ENCODE data around the gene AGO3. TPM values are rescaled to one million over a fixed set of nuclear protein-coding genes. Genes with fewer than 3 reads are reported as not detected.

AGO3 gene
- total and polyA plus RNA-seq, 3 experiments from 2014 or later, result 12.8 to 31.3 (median 30.0) TPM

DNA sequence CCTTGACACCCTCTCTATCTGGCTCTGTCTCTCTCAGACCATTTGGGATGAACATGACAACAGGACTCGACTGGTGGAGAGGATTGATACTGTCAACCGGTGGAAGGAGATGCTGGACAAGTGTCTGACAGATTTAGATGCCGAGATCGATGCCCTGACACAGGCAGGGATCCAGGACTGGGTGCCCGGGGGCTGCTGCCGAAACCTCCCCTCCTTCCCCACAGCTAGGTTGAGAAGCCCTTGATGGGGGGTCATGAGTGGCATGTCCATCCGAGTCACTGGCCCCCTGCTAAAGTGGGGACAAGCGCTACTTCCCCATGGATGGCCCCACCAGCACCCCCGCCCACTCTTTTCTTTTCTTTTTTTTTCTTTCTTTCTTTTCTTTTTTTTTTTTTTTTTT lies 154.2 kb downstream of the AGO3 start:
- H3K4me3 Mint-ChIP-seq, result peak overlapping the region in 2 of 7 donors; percentile 27 to 32
- ChIA-PET CTCF (no interaction called here), POLR2A (no interaction called here)
- no peak overlapping the region for H3K27ac Mint-ChIP-seq
- H3K27me3 ChIP-seq (ENCODE audit: insufficient read depth, low read length, poor library complexity, severe bottlenecking), result peaks cover 5% of the 10 kb centered on the region
- H3K9me3 ChIP-seq (ENCODE audit: low read length), result no peaks in the 10 kb centered on the region
- peaks cover 16 to 41% of the 10 kb centered on the region in 2 donors for H3K27me3 Mint-ChIP-seq
- H3K9me3 Mint-ChIP-seq, result no peaks in the 10 kb centered on the region
- H3K36me3 Mint-ChIP-seq, result peaks cover 0 to 10% (median 0%) of the 10 kb centered on the region in 3 donors
- no peak overlapping the region for H3K27ac ChIP-seq (ENCODE audit: low read depth, low read length)
- no peaks in the 10 kb centered on the region for H3K36me3 ChIP-seq (ENCODE audit: insufficient read depth, low read length)
- H3K4me3 ChIP-seq (ENCODE audit: low read length), result no peak overlapping the region
- DNase-seq, result no peak
- H3K4me1 ChIP-seq (ENCODE audit: insufficient read depth, low read length), result peaks cover 17% of the 10 kb centered on the region
- peaks cover 13 to 22% (median 17%) of the 10 kb centered on the region in 3 donors for H3K4me1 Mint-ChIP-seq

DNA sequence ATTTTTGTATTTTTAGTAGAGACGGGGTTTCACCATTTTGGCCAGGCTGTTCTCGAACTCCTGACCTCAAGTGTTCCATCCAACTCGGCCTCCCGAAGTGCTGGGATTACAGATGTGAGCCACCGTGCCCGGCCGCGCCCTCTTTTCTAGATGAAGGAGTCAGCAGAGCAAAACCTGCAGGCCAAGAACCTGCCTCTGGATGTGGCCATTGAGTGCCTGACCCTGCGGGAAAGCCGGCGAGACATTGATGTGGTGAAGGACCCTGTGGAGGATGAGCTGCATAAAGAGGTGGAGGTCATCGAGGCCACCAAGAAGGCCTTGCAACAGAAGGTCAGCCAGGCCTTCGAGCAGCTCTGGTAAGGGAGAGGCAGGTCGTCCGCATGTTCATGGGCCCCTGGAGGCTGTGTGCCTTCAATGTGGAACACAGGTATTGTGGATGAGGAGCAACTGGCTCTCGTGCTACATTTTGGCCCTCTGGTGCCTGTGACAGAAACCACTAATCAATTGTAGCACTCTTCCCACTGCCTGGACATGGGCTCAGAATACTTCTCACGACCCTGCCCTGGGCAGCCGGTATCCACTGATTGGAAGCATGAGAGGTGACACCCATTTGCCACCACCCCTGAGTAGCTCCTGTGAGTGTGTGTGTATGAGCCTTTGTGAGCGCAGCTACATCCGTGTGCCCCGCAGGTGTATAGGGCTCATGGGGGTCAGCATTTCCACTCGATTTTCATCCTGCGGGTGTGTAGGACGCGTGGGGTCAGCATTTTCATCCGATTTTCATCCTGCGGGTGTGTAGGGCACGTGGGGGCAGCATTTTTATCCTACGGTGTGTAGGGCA lies 155.0 kb downstream of the AGO3 start:
- ChIA-PET CTCF (interaction anchor here (0.7 to 1.2 kb wide), 3 partner anchors 102 to 206 kb away, joined by 3 to 4 read pairs (median 4); no protein-coding TSS in a partner anchor), POLR2A (no interaction called here)
- Histone ChIP-seq H3K27ac (ENCODE audit: low read depth, low read length) (no peak overlapping the region), H3K4me1 (ENCODE audit: insufficient read depth, low read length) (peaks cover 19% of the 10 kb centered on the region), H3K4me3 (ENCODE audit: low read length) (no peak overlapping the region), H3K9me3 (ENCODE audit: low read length) (no peaks in the 10 kb centered on the region), H3K27me3 (ENCODE audit: insufficient read depth, low read length, poor library complexity, severe bottlenecking) (peaks cover 5% of the 10 kb centered on the region), H3K36me3 (ENCODE audit: insufficient read depth, low read length) (peaks cover under 1% of the 10 kb centered on the region)
- Mint-ChIP-seq H3K36me3 (peaks cover 0 to 10% (median 0%) of the 10 kb centered on the region in 3 donors), H3K9me3 (no peaks in the 10 kb centered on the region), H3K4me1 (peaks cover 14 to 25% (median 18%) of the 10 kb centered on the region in 3 donors), H3K27ac (peak overlapping the region in 2 of 8 donors; percentile 50 to 78), H3K4me3 (peak overlapping the region in 5 of 7 donors; percentile 8 to 68 (median 36)), H3K27me3 (peaks cover 16 to 40% of the 10 kb centered on the region in 2 donors)
- no peak for DNase-seq

DNA sequence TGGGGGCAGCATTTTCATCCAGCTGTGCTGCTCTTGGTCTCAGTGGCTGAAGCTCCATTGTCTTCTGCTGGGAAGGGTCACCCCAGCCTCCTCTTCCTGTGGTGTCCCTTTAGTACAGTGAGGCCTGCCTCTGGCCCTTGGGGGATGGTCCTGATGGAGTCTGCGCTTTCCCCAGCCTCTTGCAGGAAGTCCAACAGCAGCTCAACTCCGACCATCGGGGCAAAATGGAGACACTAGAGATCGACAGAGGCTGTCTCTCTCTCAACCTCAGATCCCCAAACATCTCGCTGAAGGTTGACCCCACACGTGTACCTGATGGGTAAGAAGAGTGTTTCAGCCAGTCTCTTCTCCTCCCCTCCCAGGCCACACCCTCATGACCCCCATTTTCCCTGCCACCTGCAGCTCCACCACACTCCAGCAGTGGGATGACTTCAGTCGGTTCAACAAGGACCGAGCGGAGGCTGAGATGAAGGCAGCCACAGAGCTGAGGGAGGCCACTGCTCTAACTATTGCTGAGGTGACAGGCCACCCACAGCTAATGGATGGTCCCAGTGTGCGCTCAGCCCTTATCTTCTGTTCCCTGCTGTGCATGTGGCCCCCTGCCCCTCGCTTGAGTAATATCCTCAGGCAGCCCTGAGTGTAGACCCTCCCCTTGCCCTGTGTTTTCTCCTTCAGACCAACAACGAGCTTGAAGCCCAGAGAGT lies 155.8 kb downstream of the AGO3 start:
- Mint-ChIP-seq H3K27ac (peak overlapping the region in 4 of 8 donors; percentile 33 to 84 (median 78)), H3K27me3 (peaks cover 16 to 40% of the 10 kb centered on the region in 2 donors)
- CTCF ChIA-PET, result interaction anchor here (0.6 to 1.2 kb wide), 3 partner anchors 101 to 740 kb away, joined by 3 to 4 read pairs (median 3); no protein-coding TSS in a partner anchor

DNA sequence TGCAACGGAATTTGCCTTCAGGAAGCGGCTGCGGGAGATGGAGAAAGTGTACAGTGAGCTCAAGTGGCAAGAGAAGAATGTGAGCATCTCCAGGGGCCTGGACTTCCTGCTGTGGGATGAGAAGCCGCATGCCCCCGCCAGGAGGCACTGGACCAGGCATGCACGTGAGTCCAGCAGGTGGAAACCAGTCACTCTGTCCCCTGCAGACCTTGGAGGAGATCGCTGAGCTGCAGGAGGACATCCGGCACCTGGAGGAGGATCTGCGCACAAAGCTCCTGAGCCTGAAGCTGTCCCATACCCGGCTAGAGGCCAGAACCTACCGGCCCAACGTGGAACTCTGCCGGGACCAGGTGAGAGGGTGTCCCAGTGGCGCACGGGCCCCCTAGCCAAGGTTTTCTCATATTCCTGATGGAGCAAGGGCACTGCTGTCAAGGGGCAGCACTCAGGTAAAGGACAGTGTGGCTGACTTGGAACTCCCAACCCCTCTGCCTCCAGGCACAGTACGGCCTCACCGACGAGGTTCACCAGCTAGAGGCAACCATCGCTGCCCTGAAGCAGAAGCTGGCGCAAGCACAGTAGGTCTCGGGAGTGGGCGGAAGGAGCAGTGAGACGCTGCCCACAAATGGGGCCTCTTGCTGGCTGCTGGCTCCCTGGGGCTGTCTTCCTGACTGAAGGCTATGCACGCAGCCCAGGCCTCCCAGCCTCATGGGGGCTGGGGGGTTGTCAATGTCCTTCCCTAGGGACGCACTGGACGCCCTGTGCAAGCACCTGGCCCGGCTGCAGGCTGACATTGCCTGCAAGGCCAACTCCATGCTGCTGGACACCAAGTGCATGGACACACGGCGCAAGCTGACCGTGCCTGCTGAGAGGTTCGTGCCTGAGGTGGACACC lies 156.6 kb downstream of the AGO3 start:
- peaks cover 16 to 32% of the 10 kb centered on the region in 2 donors for H3K27me3 Mint-ChIP-seq
- peak overlapping the region in 3 of 8 donors; percentile 7 to 84 (median 78) for H3K27ac Mint-ChIP-seq
- POLR2A ChIA-PET, result no interaction called here
- H3K4me3 ChIP-seq (ENCODE audit: low read length), result no peak overlapping the region
- H3K4me3 Mint-ChIP-seq, result peak overlapping the region; percentile 45 to 97 (median 86)
- no peak for DNase-seq
- H3K36me3 Mint-ChIP-seq, result peaks cover 0 to 25% (median 0%) of the 10 kb centered on the region in 3 donors
- peaks cover 5% of the 10 kb centered on the region for H3K27me3 ChIP-seq (ENCODE audit: insufficient read depth, low read length, poor library complexity, severe bottlenecking)
- CTCF ChIA-PET, result interaction anchor here (1.1 to 1.2 kb wide), 2 partner anchors 100 to 134 kb away, joined by 3 to 4 read pairs; no protein-coding TSS in a partner anchor
- H3K36me3 ChIP-seq (ENCODE audit: insufficient read depth, low read length), result peaks cover 16% of the 10 kb centered on the region
- H3K9me3 ChIP-seq (ENCODE audit: low read length), result no peaks in the 10 kb centered on the region
- no peak overlapping the region for H3K27ac ChIP-seq (ENCODE audit: low read depth, low read length)
- peaks cover 16 to 39% (median 18%) of the 10 kb centered on the region in 3 donors for H3K4me1 Mint-ChIP-seq
- H3K4me1 ChIP-seq (ENCODE audit: insufficient read depth, low read length), result peaks cover 19% of the 10 kb centered on the region
- no peaks in the 10 kb centered on the region for H3K9me3 Mint-ChIP-seq

More for the DNA sequence above, 155.8 kb downstream of the AGO3 start:
- Histone ChIP-seq H3K4me1 (ENCODE audit: insufficient read depth, low read length) (peaks cover 19% of the 10 kb centered on the region), H3K4me3 (ENCODE audit: low read length) (no peak overlapping the region), H3K27me3 (ENCODE audit: insufficient read depth, low read length, poor library complexity, severe bottlenecking) (peaks cover 5% of the 10 kb centered on the region), H3K9me3 (ENCODE audit: low read length) (no peaks in the 10 kb centered on the region), H3K36me3 (ENCODE audit: insufficient read depth, low read length) (peaks cover 8% of the 10 kb centered on the region), H3K27ac (ENCODE audit: low read depth, low read length) (no peak overlapping the region)
- peaks cover 0 to 18% (median 0%) of the 10 kb centered on the region in 3 donors for H3K36me3 Mint-ChIP-seq
- H3K9me3 Mint-ChIP-seq, result no peaks in the 10 kb centered on the region
- H3K4me3 Mint-ChIP-seq, result peak overlapping the region; percentile 41 to 64 (median 52)
- POLR2A ChIA-PET, result no interaction called here
- peaks cover 16 to 33% (median 18%) of the 10 kb centered on the region in 3 donors for H3K4me1 Mint-ChIP-seq
- no peak for DNase-seq

DNA sequence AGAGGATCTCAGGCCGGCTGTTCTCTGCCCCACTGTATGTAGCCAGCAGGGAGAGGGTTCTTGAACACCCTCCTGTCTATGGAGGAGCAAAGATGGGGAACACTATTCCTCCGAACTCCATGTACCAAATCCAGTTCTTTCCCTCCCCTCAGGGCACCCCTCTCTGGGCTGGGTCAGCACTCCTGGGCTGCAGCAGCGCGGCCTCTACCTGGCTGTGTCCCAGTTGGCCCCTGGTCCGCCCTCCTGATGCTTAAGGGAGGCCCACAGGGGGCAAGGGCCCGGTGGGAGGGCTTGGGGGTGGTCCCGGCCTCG lies 157.3 kb downstream of the AGO3 start:
- H3K27me3 Mint-ChIP-seq, result peaks cover 16 to 28% of the 10 kb centered on the region in 2 donors
- no peak for DNase-seq
- H3K27me3 ChIP-seq (ENCODE audit: insufficient read depth, low read length, poor library complexity, severe bottlenecking), result peaks cover 5% of the 10 kb centered on the region
- H3K36me3 Mint-ChIP-seq, result peaks cover 0 to 33% (median 0%) of the 10 kb centered on the region in 3 donors
- H3K27ac ChIP-seq (ENCODE audit: low read depth, low read length), result peak overlapping the region; percentile 91
- peaks cover 19% of the 10 kb centered on the region for H3K4me1 ChIP-seq (ENCODE audit: insufficient read depth, low read length)
- peaks cover 23% of the 10 kb centered on the region for H3K36me3 ChIP-seq (ENCODE audit: insufficient read depth, low read length)
- H3K9me3 Mint-ChIP-seq, result no peaks in the 10 kb centered on the region
- CTCF ChIA-PET, result no interaction called here
- peak overlapping the region; percentile 86 to 98 (median 93) for H3K4me3 Mint-ChIP-seq
- POLR2A ChIA-PET, result interaction anchor here (1.3 kb wide), 1 partner anchor 61 kb away, joined by 4 read pairs; the partner anchor contains the start of gene TRAPPC3
- peak overlapping the region in 6 of 8 donors; percentile 17 to 93 (median 83) for H3K27ac Mint-ChIP-seq
- H3K4me3 ChIP-seq (ENCODE audit: low read length), result peak overlapping the region; percentile 55
- no peaks in the 10 kb centered on the region for H3K9me3 ChIP-seq (ENCODE audit: low read length)
- H3K4me1 Mint-ChIP-seq, result peaks cover 16 to 40% (median 18%) of the 10 kb centered on the region in 3 donors

DNA sequence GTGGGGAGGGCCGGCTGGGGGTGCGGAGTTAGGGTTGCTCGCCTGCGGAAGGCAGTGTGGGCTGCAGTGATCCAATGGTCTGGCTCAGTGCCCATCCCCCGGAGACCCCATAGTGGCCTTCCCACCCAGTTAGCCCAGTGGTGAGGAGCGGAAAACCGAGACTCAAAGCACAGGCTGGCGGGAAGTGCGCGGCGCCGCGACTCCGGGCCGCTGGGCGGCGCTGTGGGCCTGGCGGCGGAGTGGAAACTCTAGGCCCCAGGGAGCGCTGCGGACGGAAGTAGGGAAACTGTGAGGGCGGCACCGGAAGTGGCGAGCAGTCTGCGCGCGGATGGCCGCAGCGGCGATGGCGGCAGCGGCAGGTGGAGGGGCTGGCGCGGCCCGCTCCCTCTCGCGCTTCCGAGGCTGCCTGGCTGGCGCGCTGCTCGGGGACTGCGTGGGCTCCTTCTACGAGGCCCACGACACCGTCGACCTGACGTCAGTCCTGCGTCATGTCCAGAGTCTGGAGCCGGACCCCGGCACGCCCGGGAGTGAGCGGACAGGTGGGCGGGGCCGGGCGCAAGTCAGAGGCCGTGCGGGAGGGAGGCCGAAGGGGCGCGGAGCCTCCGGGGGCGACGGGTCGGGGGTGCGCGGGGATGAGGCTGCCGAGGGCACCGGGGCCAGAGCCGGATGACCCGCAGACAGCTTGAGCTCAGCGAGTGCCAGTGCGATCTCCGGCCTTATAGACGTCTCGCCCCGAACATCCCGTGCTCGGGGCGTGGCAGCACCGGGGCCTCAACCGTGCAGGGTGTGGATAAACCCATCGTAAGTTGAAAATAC lies 157.9 kb downstream of the AGO3 start, which contains the start of gene ADPRS:
ADPRS (plus strand) TSS at position 316 of the 816 bp plus-strand sequence; CDS start at position 329, 13 bp downstream.
- Histone ChIP-seq H3K9me3 (ENCODE audit: low read length) (no peaks in the 10 kb centered on the region), H3K27me3 (ENCODE audit: insufficient read depth, low read length, poor library complexity, severe bottlenecking) (no peaks in the 10 kb centered on the region), H3K4me3 (ENCODE audit: low read length) (peak within 1 kb of the TSS; percentile 55), H3K4me1 (ENCODE audit: insufficient read depth, low read length) (peaks cover 19% of the 10 kb centered on the region), H3K27ac (ENCODE audit: low read depth, low read length) (peak within 1 kb of the TSS; percentile 91), H3K36me3 (ENCODE audit: insufficient read depth, low read length) (peaks cover 29% of the 10 kb centered on the region)
- POLR2A ChIA-PET, result interaction anchor here (1.0 to 1.3 kb wide), 4 partner anchors 56 to 158 kb away, joined by 4 to 9 read pairs (median 4); partner anchors contain the start of genes AGO3, THRAP3 and TRAPPC3
- Mint-ChIP-seq H3K36me3 (peaks cover 0 to 38% (median under 1%) of the 10 kb centered on the region in 3 donors), H3K4me3 (peak within 1 kb of the TSS; percentile 86 to 98 (median 93)), H3K27ac (peak within 1 kb of the TSS; percentile 88 to 99 (median 96)), H3K27me3 (peaks cover 11 to 23% of the 10 kb centered on the region in 2 donors), H3K4me1 (peaks cover 16 to 40% (median 18%) of the 10 kb centered on the region in 3 donors), H3K9me3 (no peaks in the 10 kb centered on the region)
- DNase-seq, result peak; percentile 86 to 93 (median 88)
- CTCF ChIA-PET, result interaction anchor here (0.9 to 1.2 kb wide), 3 partner anchors 46 to 206 kb away, joined by 3 read pairs; partner anchors contain the start of gene AGO1

Measured in CD8-positive, alpha-beta memory T cell (primary cell).